H1 (cell line): ENCODE results near the gene JPH2. TPM values are rescaled to one million over a fixed set of nuclear protein-coding genes. Genes with fewer than 3 reads are reported as not detected.

Source experiments
- CTCF ChIA-PET: fragments of 300-600 bp; sonication (Branson Sonifier 250); formaldehyde crosslinking; loops from one replicate; lab custom pipeline; 2021; ENCODE audit not compliant: partially characterized antibody; lab: Charles Lee
- POLR2A ChIA-PET: fragments of 300-600 bp; sonication (Branson Sonifier 250); formaldehyde crosslinking; loops from one replicate; lab custom pipeline; 2021; ENCODE audit warnings: inconsistent platforms; ENCODE audit not compliant: partially characterized antibody; lab: Charles Lee
- DNase-seq, 2 experiments: peaks; one replicate each; pipeline versions ENCODE4 v3.0.0 to v3.0.0-alpha.2; 2010 to 2022; ENCODE audit warnings: low spot score in 2 of 2, low read depth in 1 of 2, mixed read lengths in 1 of 2
- FAIRE-seq: peaks from 2 replicates; lab custom pipeline; 2011; peaks lifted over from hg19 to GRCh38; lab: Jason Lieb, UNC
- H2AFZ ChIP-seq: 2 replicates; pipeline ENCODE4 v1.8.1; 2012; ENCODE audit warnings: low read length, inconsistent platforms
- H2AK5ac ChIP-seq: 2 replicates; pipeline ENCODE4 v1.6.1; 2013; ENCODE audit warnings: low read depth, low read length
- H2BK120ac ChIP-seq: replicated peaks from 2 replicates; pipeline ENCODE3; 2013; ENCODE audit warnings: low read depth, low read length, inconsistent platforms
- H2BK12ac ChIP-seq: 2 replicates; pipeline ENCODE4 v1.6.1; 2013; ENCODE audit warnings: low read depth, low read length
- H2BK15ac ChIP-seq: 2 replicates; pipeline ENCODE4 v1.6.1; 2013; ENCODE audit warnings: low read length
- H2BK20ac ChIP-seq: 2 replicates; pipeline ENCODE4 v1.6.1; 2013; ENCODE audit warnings: low read length
- H2BK5ac ChIP-seq: 2 replicates; pipeline ENCODE4 v1.6.1; 2013; ENCODE audit warnings: low read depth, low read length
- H3K14ac ChIP-seq: 2 replicates; pipeline ENCODE4 v1.6.1; 2013; ENCODE audit warnings: inconsistent platforms; ENCODE audit not compliant: insufficient read length
- H3K18ac ChIP-seq: 2 replicates; pipeline ENCODE4 v1.6.1; 2013; ENCODE audit warnings: low read length; ENCODE audit errors: extremely low read depth
- H3K23ac ChIP-seq: 2 replicates; pipeline ENCODE4 v1.6.1; 2013; ENCODE audit warnings: inconsistent platforms; ENCODE audit not compliant: insufficient read length
- H3K23me2 ChIP-seq: 2 replicates; pipeline ENCODE4 v1.6.1; 2013; ENCODE audit warnings: low read depth, low read length
- H3K27ac ChIP-seq: 2 replicates; pipeline ENCODE4 v1.6.1; 2011; ENCODE audit warnings: low read depth, low read length, inconsistent platforms
- H3K27me3 ChIP-seq, 4 experiments: replicated peaks in 1 of 4; 1 replicate in 1 of 4; 2 replicates in 3 of 4; pipeline versions ENCODE4 v1.6.1 to v1.8.1; 2011 to 2013; ENCODE audit warnings: low read length in 3 of 4, mild to moderate bottlenecking in 3 of 4, inconsistent platforms in 2 of 4, mixed read lengths in 2 of 4, moderate library complexity in 1 of 4; ENCODE audit not compliant: control insufficient read depth in 3 of 4, insufficient read depth in 3 of 4; ENCODE audit errors: extremely low read depth in 1 of 4
- H3K36me3 ChIP-seq, 4 experiments: 2 replicates each; pipeline versions ENCODE4 v1.6.1 to v1.8.1; 2011 to 2013; ENCODE audit warnings: mild to moderate bottlenecking in 4 of 4, low read length in 3 of 4, moderate library complexity in 2 of 4, control low read depth in 1 of 4, inconsistent platforms in 1 of 4; ENCODE audit not compliant: insufficient read depth in 4 of 4, control insufficient read depth in 2 of 4
- H3K4ac ChIP-seq: replicated peaks from 2 replicates; pipeline ENCODE3; 2013; ENCODE audit warnings: low read length, low read depth, mixed read lengths, inconsistent platforms; ENCODE audit not compliant: insufficient read length
- H3K4me1 ChIP-seq, 4 experiments: replicated peaks in 1 of 4; 1 replicate in 1 of 4; 2 replicates in 3 of 4; pipeline versions ENCODE4 v1.6.1 to v1.8.1; 2011 to 2013; ENCODE audit warnings: low read length in 3 of 4, inconsistent platforms in 2 of 4, mixed read lengths in 1 of 4; ENCODE audit not compliant: insufficient read depth in 4 of 4, control insufficient read depth in 3 of 4
- H3K4me2 ChIP-seq, 2 experiments: 2 replicates each; pipeline versions ENCODE4 v1.6.1 to v1.8.1; 2011 to 2013; ENCODE audit warnings: low read depth in 2 of 2, low read length in 2 of 2, control low read depth in 1 of 2, inconsistent platforms in 1 of 2, mild to moderate bottlenecking in 1 of 2; ENCODE audit not compliant: insufficient read depth in 1 of 2
- H3K4me3 ChIP-seq, 4 experiments: fragments of 200-600, 300-600 bp in 1 of 4; sonication (generic), shearing (Covaris generic), sonication (Bioruptor Twin) in 1 of 4; 2 replicates each; pipeline versions ENCODE4 v1.5.1 to v1.8.1; 2011 to 2016; ENCODE audit warnings: low read length in 4 of 4, low read depth in 3 of 4, control low read depth in 2 of 4, inconsistent platforms in 2 of 4, mild to moderate bottlenecking in 2 of 4, mixed read lengths in 1 of 4, moderate library complexity in 1 of 4; ENCODE audit not compliant: insufficient read depth in 2 of 4; ENCODE audit errors: extremely low read depth in 1 of 4
- H3K56ac ChIP-seq: replicated peaks from 2 replicates; pipeline ENCODE3; 2013; ENCODE audit warnings: low read depth, mild to moderate bottlenecking, mixed read lengths, low read length, inconsistent platforms; ENCODE audit not compliant: insufficient read length
- H3K79me1 ChIP-seq: 2 replicates; pipeline ENCODE4 v1.6.1; 2013; ENCODE audit warnings: low read depth, low read length, control low read depth
- H3K79me2 ChIP-seq, 2 experiments: 2 replicates each; pipeline versions ENCODE4 v1.6.1 to v1.8.1; 2012 to 2013; ENCODE audit warnings: low read length in 2 of 2, mild to moderate bottlenecking in 2 of 2, inconsistent platforms in 1 of 2; ENCODE audit not compliant: insufficient read depth in 2 of 2, control insufficient read depth in 1 of 2
- H3K9ac ChIP-seq, 4 experiments: replicated peaks in 1 of 4; 1 replicate in 1 of 4; 2 replicates in 3 of 4; pipeline versions ENCODE4 v1.6.1 to v1.8.1; 2011 to 2013; ENCODE audit warnings: low read depth in 3 of 4, low read length in 3 of 4, control low read depth in 2 of 4, mild to moderate bottlenecking in 2 of 4, moderate library complexity in 2 of 4, inconsistent platforms in 1 of 4; ENCODE audit errors: extremely low read depth in 1 of 4
- H3K9me3 ChIP-seq, 2 experiments: 2 replicates each; pipeline versions ENCODE4 v1.6.1 to v1.8.1; 2012 to 2013; ENCODE audit warnings: mild to moderate bottlenecking in 2 of 2, moderate library complexity in 2 of 2, control low read depth in 1 of 2, inconsistent platforms in 1 of 2, low read depth in 1 of 2, low read length in 1 of 2, mixed read lengths in 1 of 2; ENCODE audit not compliant: insufficient read depth in 2 of 2
- H4K20me1 ChIP-seq, 2 experiments: replicated peaks in 1 of 2; 2 replicates each; pipeline versions ENCODE3 to v1.8.1; 2011 to 2013; ENCODE audit warnings: inconsistent platforms in 2 of 2, low read length in 2 of 2, mild to moderate bottlenecking in 1 of 2; ENCODE audit not compliant: insufficient read depth in 2 of 2, control insufficient read depth in 1 of 2
- H4K5ac ChIP-seq: 2 replicates; pipeline ENCODE4 v1.6.1; 2013; ENCODE audit warnings: low read length, low read depth, mixed read lengths, inconsistent platforms; ENCODE audit not compliant: insufficient read length
- H4K8ac ChIP-seq: 2 replicates; pipeline ENCODE4 v1.8.0; 2013; ENCODE audit warnings: mild to moderate bottlenecking, moderate library complexity, low read length, inconsistent platforms; ENCODE audit not compliant: insufficient read depth; ENCODE audit errors: extremely low read depth
- H4K91ac ChIP-seq: replicated peaks from 2 replicates; pipeline ENCODE3; 2013; ENCODE audit warnings: low read length, mixed read lengths, inconsistent platforms; ENCODE audit not compliant: insufficient read length
- CBX8 ChIP-seq: fragments of 300-800, 300-1000 bp; sonication (generic); IDR thresholded peaks from 2 replicates; pipeline ENCODE4 v1.7.1; 2016; ENCODE audit warnings: low read depth, low read length, borderline replicate concordance
- CHD2 ChIP-seq: IDR thresholded peaks from 2 replicates; pipeline ENCODE4 v1.6.1; 2012; ENCODE audit warnings: low read length, improper control_type of control experiment
- CREB1 ChIP-seq: IDR thresholded peaks from 2 replicates; pipeline ENCODE4 v1.6.1; 2012; ENCODE audit warnings: inconsistent platforms
- CTBP2 ChIP-seq: IDR thresholded peaks from 2 replicates; pipeline ENCODE4 v1.7.0; 2011; ENCODE audit warnings: borderline replicate concordance, mild to moderate bottlenecking, moderate library complexity, mixed read lengths, low read length; ENCODE audit not compliant: insufficient read depth, insufficient read length
- GABPA ChIP-seq: IDR thresholded peaks from 2 replicates; pipeline ENCODE4 v1.6.1; 2011; ENCODE audit warnings: mild to moderate bottlenecking, low read length, moderate library complexity, borderline replicate concordance; ENCODE audit not compliant: insufficient read depth
- NRF1 ChIP-seq: IDR thresholded peaks from 2 replicates; pipeline ENCODE4 v1.6.1; 2011; ENCODE audit warnings: mild to moderate bottlenecking, low read depth, low read length, improper control_type of control experiment
- SRF ChIP-seq: IDR thresholded peaks from 2 replicates; pipeline ENCODE4 v1.6.1; 2011; ENCODE audit warnings: mild to moderate bottlenecking, low read depth, low read length, moderate library complexity
- WGBS, 2 experiments: shearing (Covaris generic) in 1 of 2; methylation state at CpG; one replicate each; pipeline versions ENCODE4 v1.1.6 to v1.1.7; 2013 to 2015; ENCODE audit warnings: low lambda C conversion rate in 2 of 2, mixed read lengths in 2 of 2, inconsistent platforms in 1 of 2, low coverage in 1 of 2, missing lambda C conversion rate in 1 of 2; ENCODE audit not compliant: insufficient replicate concordance in 2 of 2, insufficient coverage in 1 of 2, insufficient read length in 1 of 2; ENCODE audit errors: extremely low coverage in 1 of 2, missing lambda C conversion rate in 1 of 2; 5-methylcytosine and 5-hydroxymethylcytosine counted together
- polyA plus RNA-seq, 7 experiments: library from polyadenylated mRNA; depleted of rRNA in 3 of 7; stranded (reverse) in 5 of 7; unstranded in 2 of 7; fragments of >200 nt in 5 of 7; fragments of 200-250 nt in 2 of 7; gene quantifications; 1 replicate in 5 of 7; 2 replicates in 1 of 7; 4 replicates in 1 of 7; pipeline versions ENCODE4 v1.2.1 to v1.2.3, GENCODE V29; 2011 to 2013; ENCODE audit warnings: missing spikeins in 2 of 7, mixed read lengths in 2 of 7
- total RNA-seq: library from RNA; stranded (reverse); fragmentation: NEBNext Ultra II Directional; extraction: Animal tissue kit (Norgen Biotek cat#: 25700); gene quantifications from 2 replicates; pipeline ENCODE4 v1.2.1, GENCODE V29; 2021

The JPH2 gene
- total and polyA plus RNA-seq, 2 of the 8 experiments (the other 6 are each of a cell fraction or from before 2014, with no cell fraction given): 0.59 to 1.3 TPM

DNA sequence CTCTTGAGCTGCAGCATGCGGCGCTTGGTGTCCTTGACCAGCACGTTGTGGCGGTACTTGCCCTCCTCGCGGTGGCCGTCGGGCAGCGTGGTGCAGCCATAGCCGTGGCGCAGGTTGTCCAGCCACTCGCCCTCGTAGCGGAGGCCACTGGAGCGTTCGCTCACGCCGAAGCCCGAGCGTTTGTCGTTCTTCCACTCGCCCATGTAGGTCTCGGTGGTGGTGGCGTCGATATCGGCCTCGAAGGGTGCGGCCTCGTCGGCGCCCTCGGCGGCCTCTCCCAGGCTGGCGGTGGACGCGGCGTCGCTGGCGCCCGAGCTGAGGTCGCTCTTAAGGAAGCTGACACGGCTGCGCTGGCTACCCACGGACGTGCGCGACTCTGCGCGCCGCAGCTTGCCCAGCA is 27.3 kb downstream of the JPH2 start:
- Histone ChIP-seq H3K4me1 (no peaks in the 10 kb centered on the region), H4K8ac (no peak overlapping the region; the same call in 1 of the 2 replicates), H2BK120ac (no peak overlapping the region), H3K79me2 (no peaks in the 10 kb centered on the region), H3K4me3 (no peak overlapping the region), H3K18ac (no peak overlapping the region), H2BK12ac (no peak overlapping the region), H2BK5ac (no peak overlapping the region), H3K9me3 (no peaks in the 10 kb centered on the region), H2AK5ac (no peak overlapping the region), H3K14ac (no peak overlapping the region), H3K27me3 (no peaks in the 10 kb centered on the region), H4K20me1 (no peaks in the 10 kb centered on the region), H3K36me3 (no peaks in the 10 kb centered on the region), H2BK20ac (no peak overlapping the region), H3K27ac (no peak overlapping the region), H3K4ac (no peak overlapping the region), H3K23ac (no peak overlapping the region), H3K9ac (no peak overlapping the region), H3K23me2 (peaks cover 9% of the 10 kb centered on the region; the same call in 1 of the 2 replicates), H2BK15ac (no peak overlapping the region), H3K56ac (no peak overlapping the region), H2AFZ (no peak overlapping the region), H3K79me1 (no peaks in the 10 kb centered on the region), H4K5ac (no peak overlapping the region), H3K4me2 (no peak overlapping the region), H4K91ac (no peak overlapping the region)
- ChIA-PET CTCF (interaction anchor here (1.1 to 1.5 kb wide), 2 partner anchors 16 to 41 kb away, joined by 3 read pairs; no protein-coding TSS in a partner anchor), POLR2A (no interaction called here)
- TF ChIP-seq CBX8 (no peak), CREB1 (no peak), CTBP2 (no peak), GABPA (no peak), CHD2 (no peak), SRF (no peak), NRF1 (no peak)
- DNase-seq (no peak), FAIRE-seq (no peak)
- WGBS, 2 experiments: 95% methylated on average over 28 of the region's 50 CpGs; no CpG with 5 or more reads in 1 of the 2 experiments
